ENCODE measurements around the gene GABRG3. TPM values are rescaled to one million over a fixed set of nuclear protein-coding genes. Genes with fewer than 3 reads are reported as not detected.

GABRG3 gene
- total RNA-seq, 1 experiment from 2014 or later: not detected

- ATAC-seq (no peak), DNase-seq (ENCODE audit: low read depth, low spot score) (no peak)
- H3K9me2 ChIP-seq (ENCODE audit: insufficient read depth): no peaks in the 10 kb centered on the region
- no peaks in the 10 kb centered on the region for H3K27me3 ChIP-seq (ENCODE audit: insufficient read depth, low read length)
- peaks cover 5 to 31% of the 10 kb centered on the region in 2 experiments; a peak in 2 of 4 replicates for H3K9me3 ChIP-seq (ENCODE audit: control insufficient read depth in 1 of 2, insufficient read depth in 1 of 2, low read depth in 1 of 2, low read length in 2 of 2)
- H3K4me1 ChIP-seq (ENCODE audit: control insufficient read depth in 1 of 2, insufficient read depth in 2 of 2, low read length in 2 of 2): no peaks in the 10 kb centered on the region
- intact Hi-C loops (cut with micrococcal nuclease): no loop called here
- POLR2A ChIA-PET: no interaction called here
- RAD21 ChIA-PET (ENCODE audit: low non-redundant PET in 1 of 2, low total read pairs in 2 of 2, uncharacterized antibody in 2 of 2, unreplicated experiment in 2 of 2): no interaction called here
- TF ChIP-seq, protein P1, sequence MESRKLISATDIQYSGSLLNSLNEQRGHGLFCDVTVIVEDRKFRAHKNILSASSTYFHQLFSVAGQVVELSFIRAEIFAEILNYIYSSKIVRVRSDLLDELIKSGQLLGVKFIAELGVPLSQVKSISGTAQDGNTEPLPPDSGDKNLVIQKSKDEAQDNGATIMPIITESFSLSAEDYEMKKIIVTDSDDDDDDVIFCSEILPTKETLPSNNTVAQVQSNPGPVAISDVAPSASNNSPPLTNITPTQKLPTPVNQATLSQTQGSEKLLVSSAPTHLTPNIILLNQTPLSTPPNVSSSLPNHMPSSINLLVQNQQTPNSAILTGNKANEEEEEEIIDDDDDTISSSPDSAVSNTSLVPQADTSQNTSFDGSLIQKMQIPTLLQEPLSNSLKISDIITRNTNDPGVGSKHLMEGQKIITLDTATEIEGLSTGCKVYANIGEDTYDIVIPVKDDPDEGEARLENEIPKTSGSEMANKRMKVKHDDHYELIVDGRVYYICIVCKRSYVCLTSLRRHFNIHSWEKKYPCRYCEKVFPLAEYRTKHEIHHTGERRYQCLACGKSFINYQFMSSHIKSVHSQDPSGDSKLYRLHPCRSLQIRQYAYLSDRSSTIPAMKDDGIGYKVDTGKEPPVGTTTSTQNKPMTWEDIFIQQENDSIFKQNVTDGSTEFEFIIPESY (IDR thresholded peaks at IDR 0.05; ENCODE audit: extremely low read depth, insufficient replicate concordance, low read length): no peak
- TF ChIP-seq POLR2AphosphoS5 (IDR thresholded peaks at IDR 0.05; ENCODE audit: low read depth, low read length) (no peak), ZFX (IDR thresholded peaks at IDR 0.05) (no peak), TCF7L2 (IDR thresholded peaks at IDR 0.05; ENCODE audit: borderline replicate concordance, extremely low read depth, insufficient read depth, insufficient read length) (no peak), RAD21 (IDR thresholded peaks at IDR 0.05; ENCODE audit: low read depth) (no peak), EZH2phosphoT487 (IDR thresholded peaks at IDR 0.05; ENCODE audit: borderline replicate concordance) (no peak)
- TF ChIP-seq, protein P2, sequence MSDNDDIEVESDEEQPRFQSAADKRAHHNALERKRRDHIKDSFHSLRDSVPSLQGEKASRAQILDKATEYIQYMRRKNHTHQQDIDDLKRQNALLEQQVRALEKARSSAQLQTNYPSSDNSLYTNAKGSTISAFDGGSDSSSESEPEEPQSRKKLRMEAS (IDR thresholded peaks at IDR 0.05): no peak
- H2AFZ ChIP-seq (ENCODE audit: low read depth, low read length, poor library complexity, severe bottlenecking): no peak overlapping the region
- H4K20me1 ChIP-seq (ENCODE audit: insufficient read depth): no peaks in the 10 kb centered on the region
- no peaks in the 10 kb centered on the region for H3K79me2 ChIP-seq (ENCODE audit: insufficient read depth, low read length)
- H3K9ac ChIP-seq (ENCODE audit: low read length): no peak overlapping the region
- no peak overlapping the region for H3K27ac ChIP-seq (ENCODE audit: low read depth, low read length)
- no peak overlapping the region for H3K4me2 ChIP-seq (ENCODE audit: low read length)
- no peaks in the 10 kb centered on the region; a peak in 1 of 4 replicates for H3K36me3 ChIP-seq (ENCODE audit: control insufficient read depth in 1 of 2, insufficient read depth in 2 of 2, low read length in 2 of 2)
- H3K4me3 ChIP-seq (replicated peaks in 1 of 2; ENCODE audit: low read depth in 1 of 2, low read length in 2 of 2): no peak overlapping the region
- CTCF ChIA-PET: no interaction called here
- BruUV-seq (replicated peaks): no TSS peak
These were observed 443.3 kb downstream of the GABRG3 start for GRCh38 chr15:27414168-27414870.

Data from HCT116 (cell line).